Measurements from ENCODE around the gene ANKRD31. TPM values are rescaled to one million over a fixed set of nuclear protein-coding genes. Genes with fewer than 3 reads are reported as not detected.

Gene ANKRD31
- total RNA-seq, 1 donor from 2014 or later = 1.2 TPM

- Histone ChIP-seq H3K9me3 (no peaks in the 10 kb centered on the region), H3K4me3 (no peak overlapping the region), H3K27ac (no peak overlapping the region), H3K27me3 (no peaks in the 10 kb centered on the region), H3K36me3 (no peaks in the 10 kb centered on the region), H3K4me1 (peaks cover 37% of the 10 kb centered on the region)
- intact Hi-C loops (cut with DNase I) = no loop called here
- no peak for DNase-seq (ENCODE audit: extremely low spot score in 2 of 2)
- TF ChIP-seq POLR2A (IDR thresholded peaks at IDR 0.05) = no peak
- TF ChIP-seq POLR2AphosphoS5 (IDR thresholded peaks at IDR 0.05; ENCODE audit: insufficient read depth in 1 of 2, low read depth in 1 of 2) = no peak
- TF ChIP-seq CTCF (IDR thresholded peaks at IDR 0.05) = no peak
Measured at GRCh38 chr5:75047356-75047755, 189.3 kb downstream of the ANKRD31 start.

- Histone ChIP-seq H3K4me1 (peaks cover 31% of the 10 kb centered on the region), H3K4me3 (no peak overlapping the region), H3K27ac (no peak overlapping the region), H3K9me3 (no peaks in the 10 kb centered on the region), H3K27me3 (no peaks in the 10 kb centered on the region), H3K36me3 (no peaks in the 10 kb centered on the region)
- no peak for DNase-seq (ENCODE audit: extremely low spot score in 2 of 2)
- no peak for TF ChIP-seq CTCF (IDR thresholded peaks at IDR 0.05)
- TF ChIP-seq POLR2A (IDR thresholded peaks at IDR 0.05) = no peak
- no peak for TF ChIP-seq POLR2AphosphoS5 (IDR thresholded peaks at IDR 0.05; ENCODE audit: insufficient read depth in 1 of 2, low read depth in 1 of 2)
- intact Hi-C loops (cut with DNase I) = no loop called here
Measured at GRCh38 chr5:75046366-75047142, 190.1 kb downstream of the ANKRD31 start.

- Histone ChIP-seq H3K27me3 (no peaks in the 10 kb centered on the region), H3K27ac (no peak overlapping the region), H3K4me3 (no peak overlapping the region), H3K4me1 (peaks cover 16% of the 10 kb centered on the region), H3K36me3 (no peaks in the 10 kb centered on the region), H3K9me3 (no peaks in the 10 kb centered on the region)
- TF ChIP-seq POLR2A (IDR thresholded peaks at IDR 0.05) (no peak), POLR2AphosphoS5 (IDR thresholded peaks at IDR 0.05; ENCODE audit: insufficient read depth in 1 of 2, low read depth in 1 of 2) (no peak), CTCF (IDR thresholded peaks at IDR 0.05) (no peak)
- DNase-seq (ENCODE audit: extremely low spot score in 2 of 2) = no peak
- intact Hi-C loops (cut with DNase I) = no loop called here
Measured at GRCh38 chr5:75045071-75045470, 191.6 kb downstream of the ANKRD31 start.

GRCh38 chr5:75044406-75044805 is 192.3 kb downstream of the ANKRD31 start:
- Histone ChIP-seq H3K36me3 (no peaks in the 10 kb centered on the region), H3K4me1 (peaks cover 11% of the 10 kb centered on the region), H3K27me3 (no peaks in the 10 kb centered on the region), H3K4me3 (no peak overlapping the region), H3K27ac (no peak overlapping the region), H3K9me3 (no peaks in the 10 kb centered on the region)
- no peak for DNase-seq (ENCODE audit: extremely low spot score in 2 of 2)
- intact Hi-C loops (cut with DNase I) = no loop called here
- TF ChIP-seq CTCF (IDR thresholded peaks at IDR 0.05) = no peak

- Histone ChIP-seq H3K4me3 (no peak overlapping the region), H3K4me1 (peaks cover 7% of the 10 kb centered on the region), H3K9me3 (no peaks in the 10 kb centered on the region), H3K27me3 (no peaks in the 10 kb centered on the region), H3K36me3 (no peaks in the 10 kb centered on the region), H3K27ac (no peak overlapping the region)
- no peak for DNase-seq (ENCODE audit: extremely low spot score in 2 of 2)
- TF ChIP-seq CTCF (IDR thresholded peaks at IDR 0.05) (no peak), POLR2A (IDR thresholded peaks at IDR 0.05) (no peak), POLR2AphosphoS5 (IDR thresholded peaks at IDR 0.05; ENCODE audit: insufficient read depth in 1 of 2, low read depth in 1 of 2) (no peak)
- intact Hi-C loops (cut with DNase I) = no loop called here
Measured at GRCh38 chr5:75043633-75044264, 192.9 kb downstream of the ANKRD31 start.

All from vagina (tissue), 2 donors.